GM19025 (cell line): ENCODE results near the gene VKORC1L1.
A peak's percentile ranks its signal among the peaks of the same experiment; 100 is the strongest.
"Not testable (repeated sequence)": the region's sequence is repeated elsewhere in the genome, so short reads cannot be mapped to it uniquely, and the experiment has no call there.

Experiments used
- ATAC-seq: cut with Tn5 transposase; IDR thresholded peaks from one replicate; pipeline ENCODE4 v1.9.1; 2021; ENCODE audit warnings: mild to moderate bottlenecking, low read depth, moderate library complexity; ENCODE audit not compliant: unreplicated experiment

The VKORC1L1 gene

DNA sequence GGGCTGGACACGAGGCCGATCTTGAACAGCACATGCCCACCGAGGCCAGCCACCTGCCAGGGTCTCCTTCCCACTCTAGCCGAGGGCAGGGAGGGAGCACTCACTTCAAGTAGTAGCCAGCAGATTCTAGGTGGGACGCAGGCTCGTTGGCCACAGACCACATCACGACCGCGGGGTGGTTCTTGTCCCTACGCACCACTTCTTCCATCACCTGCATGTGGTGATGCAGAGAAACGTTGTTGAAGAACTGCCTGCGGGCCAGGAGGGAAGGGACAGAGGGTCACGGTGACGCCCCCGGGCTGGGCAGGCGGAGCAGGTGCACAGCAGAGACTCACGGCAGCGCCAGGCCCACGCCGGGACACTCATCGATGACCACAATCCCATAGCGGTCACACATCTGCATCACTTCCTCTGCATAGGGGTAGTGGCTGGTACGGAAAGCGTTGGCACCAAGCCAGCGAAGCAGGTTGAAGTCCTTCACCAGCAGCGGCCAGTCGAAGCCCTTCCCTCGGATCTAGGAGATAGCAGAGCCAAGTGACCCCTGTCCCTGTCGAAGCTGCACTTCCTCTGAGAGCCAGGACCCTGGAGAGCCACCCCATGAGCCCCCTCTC is 101.4 kb downstream of the VKORC1L1 start:
- ATAC-seq = no peak

- no peak for ATAC-seq
Measured at GRCh38 chr7:65974876-65975275, 102.0 kb downstream of the VKORC1L1 start.

DNA sequence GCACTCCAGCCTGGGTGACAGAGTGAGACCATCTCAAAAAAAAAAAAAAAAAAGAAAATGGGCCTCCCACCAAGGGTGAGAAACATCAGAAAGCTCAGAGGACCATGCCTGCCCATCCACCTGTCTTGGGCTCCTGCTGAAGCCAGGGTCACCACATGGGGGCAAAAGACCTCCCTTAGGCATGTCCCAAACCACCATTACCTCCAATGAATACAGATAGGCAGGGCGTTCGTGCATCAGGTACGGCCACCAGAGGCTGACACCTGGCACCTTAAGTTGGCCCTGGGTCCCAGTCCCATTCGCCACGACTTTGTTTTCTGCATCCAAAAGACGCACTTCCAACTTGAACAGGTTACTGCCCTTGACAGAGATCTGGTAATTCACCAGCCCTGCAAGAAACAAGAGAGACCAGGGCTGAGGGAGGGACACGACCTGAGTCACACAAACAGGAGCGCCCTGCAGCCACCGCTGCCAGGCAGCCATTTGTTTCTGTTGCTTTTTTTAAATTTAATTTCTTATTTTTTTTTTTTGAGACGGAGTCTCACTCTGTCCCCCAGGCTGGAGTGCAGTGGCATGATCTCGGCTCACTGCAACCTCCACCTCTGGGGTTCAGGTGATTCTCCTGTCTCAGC is 103.1 kb downstream of the VKORC1L1 start:
- no peak for ATAC-seq

DNA sequence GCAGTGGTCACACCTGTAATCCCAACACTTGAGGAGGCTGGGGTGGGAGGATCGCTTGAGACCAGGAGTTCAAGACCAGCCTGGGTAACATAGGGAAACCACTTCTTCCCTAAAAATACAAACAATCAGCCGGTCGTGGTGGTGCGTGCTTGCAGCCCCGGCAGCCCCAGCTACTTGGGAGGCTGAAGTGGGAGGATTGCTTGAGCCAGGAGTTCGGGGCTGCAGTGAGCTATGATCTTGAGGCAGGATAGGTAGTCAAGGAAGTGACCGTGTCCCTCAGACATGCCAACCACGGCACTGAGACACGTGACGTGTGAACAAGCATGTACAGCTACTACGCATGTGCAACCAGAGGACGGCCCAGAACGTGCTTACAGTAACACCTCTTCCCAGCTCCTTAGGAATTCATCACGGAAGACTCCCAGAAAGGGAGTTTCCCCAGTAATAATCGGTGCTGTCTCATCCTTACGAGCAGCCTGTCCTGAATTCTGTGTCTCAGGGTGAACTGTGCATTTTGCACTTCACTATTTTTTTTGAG is 103.9 kb downstream of the VKORC1L1 start:
- ATAC-seq = no peak

- ATAC-seq = no peak
Measured at GRCh38 chr7:65978891-65979582, 106.2 kb downstream of the VKORC1L1 start.

DNA sequence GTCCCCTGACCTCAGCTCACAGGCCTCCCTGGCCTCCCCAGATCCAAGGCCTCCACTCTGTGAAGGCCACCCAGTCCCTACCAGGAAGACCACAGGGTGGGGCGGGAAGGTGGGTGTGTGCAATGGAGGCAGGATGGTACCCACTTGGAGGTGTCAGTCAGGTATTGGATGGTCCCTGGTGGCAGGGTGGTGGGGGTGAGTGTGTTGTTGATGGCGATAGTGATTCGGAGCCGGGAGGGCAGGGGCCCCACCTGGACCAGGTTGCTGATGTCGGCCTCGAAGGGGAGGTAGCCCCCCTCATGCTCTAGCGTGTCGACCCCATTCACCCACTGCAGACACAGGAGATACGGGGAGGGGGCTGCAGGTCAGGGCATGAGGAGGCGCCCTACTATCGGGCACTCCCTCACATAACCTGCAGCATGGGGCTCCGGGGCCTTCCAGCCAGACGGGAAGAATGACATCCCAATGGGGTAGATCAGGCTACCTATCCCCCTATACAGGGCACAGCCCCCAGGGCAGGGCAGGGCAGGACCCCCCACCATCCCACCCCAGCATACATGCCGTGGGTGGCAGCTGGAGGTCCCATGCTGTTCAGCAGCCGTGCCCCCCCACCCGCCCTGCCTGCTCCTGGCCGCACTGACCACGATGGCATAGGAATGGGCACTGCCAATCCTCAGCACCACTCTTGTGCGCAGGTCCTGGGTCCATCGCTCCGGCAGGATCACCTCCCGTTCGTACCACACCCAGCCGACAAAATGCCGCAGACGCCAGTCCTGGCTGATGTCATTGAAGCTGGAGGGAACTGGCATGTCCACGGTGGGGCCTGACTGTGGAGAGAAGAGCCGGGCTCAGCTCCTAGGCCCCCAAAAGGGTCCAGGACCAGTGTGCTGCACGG is 107.0 kb downstream of the VKORC1L1 start:
- ATAC-seq = no peak

DNA sequence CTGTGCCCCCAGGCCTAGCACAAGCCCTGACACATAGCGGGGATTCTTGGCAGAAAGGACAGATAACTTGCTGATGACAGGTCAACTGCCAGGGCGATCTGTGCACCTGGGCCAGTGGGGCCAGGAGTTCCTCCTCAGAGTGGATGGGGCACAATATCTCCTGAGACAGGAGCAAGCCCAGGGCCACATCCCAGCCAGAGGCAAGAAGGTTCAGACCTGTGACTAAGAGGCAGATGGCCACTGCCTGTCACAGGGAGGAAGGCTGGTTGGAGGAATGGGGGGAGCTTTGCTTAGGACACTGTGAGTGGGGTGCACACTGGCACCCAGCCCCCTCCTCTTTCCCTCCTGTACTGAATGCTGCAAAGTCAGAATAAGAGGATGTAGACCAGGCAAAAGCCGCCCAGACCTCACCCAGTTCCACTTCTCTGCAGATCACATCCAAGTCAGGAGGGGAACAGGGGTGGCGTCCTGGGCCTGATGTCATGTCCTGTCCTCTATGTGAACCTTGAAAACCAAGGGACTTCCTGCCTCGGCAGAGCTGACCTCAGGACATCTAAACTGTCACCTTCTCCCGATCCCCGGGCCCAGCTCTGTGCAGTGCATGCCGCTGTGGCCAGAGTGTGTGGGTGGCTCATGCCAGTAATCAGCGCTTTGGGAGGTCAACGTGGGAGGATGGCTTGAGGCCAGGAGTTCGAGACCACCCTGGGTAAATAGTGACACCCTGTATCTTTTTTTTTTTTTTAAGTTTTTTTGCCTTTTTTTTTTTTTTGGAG is 107.8 kb downstream of the VKORC1L1 start:
- peak; percentile 60 for ATAC-seq

GRCh38 chr7:65981965-65982792 is 109.3 kb downstream of the VKORC1L1 start, which contains the start of gene GUSB:
TSS of gene GUSB (minus strand) at chr7:65982213. CDS start at chr7:65982183, 30 bp downstream.
- peak; percentile 80 for ATAC-seq

- no peak for ATAC-seq
Measured at GRCh38 chr7:65983965-65984658, 111.2 kb downstream of the VKORC1L1 start.

DNA sequence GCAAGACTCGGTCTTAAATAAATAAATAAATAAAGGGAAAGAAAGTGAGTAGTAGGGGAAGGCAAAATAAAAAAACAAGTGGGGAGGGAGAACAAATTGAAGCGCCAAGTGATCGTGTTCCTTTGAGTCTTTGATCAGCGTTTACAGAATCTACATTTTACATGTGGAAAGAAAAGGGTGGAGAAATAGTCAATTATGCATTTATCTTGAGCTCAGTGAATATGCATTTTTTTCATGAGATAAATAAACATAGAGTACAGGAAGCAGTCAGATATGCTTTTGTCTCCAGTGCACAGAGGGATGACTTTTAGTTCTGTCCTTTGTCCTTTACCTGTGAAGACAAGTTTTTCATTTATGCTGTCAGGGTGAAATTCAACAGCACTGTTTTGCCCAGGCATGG is 115.2 kb downstream of the VKORC1L1 start:
- no peak for ATAC-seq

GRCh38 chr7:65988503-65988902 is 115.6 kb downstream of the VKORC1L1 start:
- ATAC-seq = not testable (repeated sequence)

DNA sequence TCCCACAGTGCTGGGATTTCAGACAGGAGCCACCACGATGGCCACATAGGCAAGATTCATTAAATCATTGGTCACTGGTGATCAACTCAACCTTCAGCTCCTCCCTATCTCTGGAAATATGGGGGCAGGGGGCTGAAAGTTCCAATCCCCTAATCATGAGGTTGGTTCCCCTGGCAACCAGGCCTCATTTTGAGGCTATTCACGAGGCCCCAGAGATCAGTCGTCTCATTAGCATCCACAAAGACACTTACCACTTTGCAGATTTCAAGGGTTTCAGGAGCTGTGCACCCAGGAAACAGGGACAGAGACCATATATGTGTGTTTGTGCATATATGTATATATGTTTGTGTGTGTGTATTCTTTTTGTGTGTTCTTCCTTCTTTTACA is 116.8 kb downstream of the VKORC1L1 start:
- no peak for ATAC-seq

DNA sequence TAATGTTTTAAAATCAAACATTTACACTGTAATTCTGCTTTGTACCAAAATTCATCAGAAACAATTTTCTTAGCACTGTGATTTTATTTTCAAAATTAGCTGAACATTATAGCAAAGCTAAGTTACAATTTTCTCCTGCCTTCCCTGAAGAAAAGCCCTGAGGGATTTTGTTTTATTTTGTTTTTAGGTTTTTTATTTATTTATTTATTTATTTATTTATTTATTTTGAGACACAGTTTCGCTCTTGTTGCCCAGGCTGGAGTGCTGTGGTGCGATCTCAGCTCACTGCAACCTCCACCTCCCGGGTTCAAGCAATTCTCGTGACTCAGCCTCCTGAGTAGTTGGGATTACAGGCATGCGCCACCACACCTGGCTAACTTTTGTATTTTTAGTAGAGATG is 119.0 kb downstream of the VKORC1L1 start:
- ATAC-seq = not testable (repeated sequence)

DNA sequence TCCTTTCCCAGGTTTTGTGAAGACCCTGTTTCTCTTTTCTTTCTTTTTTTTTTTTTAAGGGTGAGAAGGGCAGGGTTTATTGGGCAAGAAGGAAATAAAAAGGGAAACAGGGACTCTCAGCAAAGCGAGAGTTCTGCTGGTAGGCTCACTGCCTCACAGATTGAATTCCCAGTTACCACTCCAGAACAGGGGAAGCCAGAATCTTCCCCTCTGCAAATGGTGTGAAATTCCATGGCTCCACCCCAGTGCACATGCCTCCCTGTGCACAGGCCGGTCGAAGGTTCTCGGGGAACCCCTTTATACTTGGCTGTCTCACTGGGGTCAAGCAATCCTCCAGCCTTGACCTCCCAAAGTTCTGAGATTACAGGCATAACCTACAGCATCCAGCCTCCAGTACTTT is 119.7 kb downstream of the VKORC1L1 start:
- no peak for ATAC-seq

DNA sequence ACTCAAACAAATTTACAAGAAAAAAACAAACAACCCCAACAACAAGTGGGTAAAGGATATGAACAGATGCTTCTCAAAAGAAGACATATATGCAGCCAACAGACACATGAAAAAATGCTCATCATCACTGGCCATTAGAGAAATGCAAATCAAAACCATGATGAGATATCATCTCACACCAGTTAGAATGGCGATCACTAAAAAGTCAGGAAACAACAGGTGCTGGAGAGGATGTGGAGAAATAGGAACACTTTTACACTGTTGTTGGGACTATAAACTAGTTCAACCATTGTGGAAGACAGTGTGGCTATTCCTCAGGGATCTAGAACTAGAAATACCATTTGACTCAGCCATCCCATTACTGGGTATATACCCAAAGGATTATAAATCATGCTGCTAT is 122.1 kb downstream of the VKORC1L1 start:
- ATAC-seq = not testable (repeated sequence)

- ATAC-seq = not testable (repeated sequence)
Measured at GRCh38 chr7:66000823-66001417, 128.0 kb downstream of the VKORC1L1 start.

DNA sequence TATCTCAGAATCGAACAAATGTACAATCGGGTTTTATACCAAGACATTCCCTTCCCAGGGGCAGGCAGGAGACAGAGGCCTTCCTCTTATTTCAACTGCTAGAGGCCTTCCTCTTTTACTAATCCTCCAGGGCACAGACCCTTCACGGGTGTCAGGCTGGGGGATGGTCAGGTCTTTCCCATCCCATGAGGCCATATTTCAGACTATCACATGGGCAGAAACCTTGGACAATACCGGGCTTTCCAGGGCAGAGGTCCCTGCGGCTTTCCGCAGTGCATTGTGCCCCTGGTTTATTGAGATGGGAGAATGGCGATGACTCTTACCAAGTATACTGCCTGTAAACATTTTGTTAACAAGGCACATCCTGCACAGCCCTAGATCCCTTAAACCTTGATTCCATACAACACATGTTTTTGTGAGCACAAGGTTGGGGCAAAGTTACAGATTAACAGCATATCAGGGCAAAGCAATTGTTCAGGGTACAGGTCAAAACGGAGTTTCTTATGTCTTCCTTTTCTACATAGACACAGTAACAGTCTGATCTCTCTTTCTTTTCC is 132.3 kb downstream of the VKORC1L1 start:
- not testable (repeated sequence) for ATAC-seq

GRCh38 chr7:66007232-66007631 is 134.4 kb downstream of the VKORC1L1 start:
- ATAC-seq = no peak
